Central memory CD4-positive, alpha-beta T cell (primary cell): ENCODE data around the gene PLA2G4C.
"Not testable (repeated sequence)": the region's sequence is repeated elsewhere in the genome, so short reads cannot be mapped to it uniquely, and the experiment has no call there.

Experiments
- DNase-seq: peaks from one replicate; pipeline ENCODE4 v3.0.0; 2022

PLA2G4C gene

DNA sequence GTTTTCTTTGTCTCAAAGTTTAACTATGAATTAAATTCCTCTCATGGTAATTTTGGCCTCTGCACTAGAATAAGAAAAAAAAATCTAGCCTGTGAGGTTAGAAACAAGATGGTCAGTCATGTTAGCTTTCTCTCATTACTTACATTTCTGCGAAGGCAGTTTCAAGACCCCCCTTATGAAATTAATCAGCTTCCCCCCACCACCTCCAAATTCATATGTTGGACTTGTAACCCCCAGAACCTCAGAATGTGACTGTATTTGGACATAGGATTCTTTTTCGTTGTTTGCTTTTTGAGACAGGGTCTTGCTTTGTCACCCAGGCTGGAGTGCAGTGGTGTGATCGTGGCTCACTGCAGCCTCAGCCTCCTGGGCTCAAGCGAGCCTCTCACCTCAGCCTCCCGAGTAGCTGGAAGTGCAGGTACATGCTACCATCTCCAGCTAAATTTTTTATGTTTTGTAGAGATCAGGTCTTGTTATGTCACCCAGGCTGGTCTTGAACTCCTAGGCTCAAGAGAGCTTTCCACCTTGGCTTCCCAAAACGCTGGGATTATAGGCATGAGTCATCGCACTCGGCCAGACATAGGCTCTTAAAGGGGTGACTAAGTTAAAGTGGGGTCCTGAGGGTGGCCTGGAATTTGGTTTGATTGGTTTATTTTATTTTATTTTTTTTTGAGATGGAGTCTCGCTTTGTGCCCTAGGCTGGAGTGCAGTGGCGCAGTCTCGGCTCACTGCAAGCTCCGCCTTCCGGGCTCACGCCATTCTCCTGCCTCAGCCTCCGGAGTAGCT, 1.4 kb downstream of the PLA2G4C start:
- DNase-seq = no peak

DNA sequence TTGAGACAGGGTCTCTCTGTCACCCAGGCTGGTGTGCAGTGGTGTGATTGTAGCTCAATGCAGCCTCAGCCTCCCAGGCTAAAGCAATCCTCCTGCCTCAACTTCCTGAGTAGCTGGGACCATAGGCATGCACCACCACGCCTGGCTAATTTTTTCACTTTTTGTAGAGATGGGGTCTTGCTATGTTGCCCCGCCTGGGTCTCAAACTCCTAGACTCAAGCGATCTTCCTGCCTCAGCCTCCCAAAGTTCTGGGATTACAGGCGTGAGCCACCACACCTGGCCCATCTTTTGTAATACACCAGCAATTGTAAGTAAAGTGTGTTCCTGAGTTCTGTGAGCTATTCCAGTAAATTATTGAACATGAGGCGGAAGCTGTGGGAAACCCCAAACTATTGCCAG, 6.7 kb downstream of the PLA2G4C start:
- no peak for DNase-seq

DNA sequence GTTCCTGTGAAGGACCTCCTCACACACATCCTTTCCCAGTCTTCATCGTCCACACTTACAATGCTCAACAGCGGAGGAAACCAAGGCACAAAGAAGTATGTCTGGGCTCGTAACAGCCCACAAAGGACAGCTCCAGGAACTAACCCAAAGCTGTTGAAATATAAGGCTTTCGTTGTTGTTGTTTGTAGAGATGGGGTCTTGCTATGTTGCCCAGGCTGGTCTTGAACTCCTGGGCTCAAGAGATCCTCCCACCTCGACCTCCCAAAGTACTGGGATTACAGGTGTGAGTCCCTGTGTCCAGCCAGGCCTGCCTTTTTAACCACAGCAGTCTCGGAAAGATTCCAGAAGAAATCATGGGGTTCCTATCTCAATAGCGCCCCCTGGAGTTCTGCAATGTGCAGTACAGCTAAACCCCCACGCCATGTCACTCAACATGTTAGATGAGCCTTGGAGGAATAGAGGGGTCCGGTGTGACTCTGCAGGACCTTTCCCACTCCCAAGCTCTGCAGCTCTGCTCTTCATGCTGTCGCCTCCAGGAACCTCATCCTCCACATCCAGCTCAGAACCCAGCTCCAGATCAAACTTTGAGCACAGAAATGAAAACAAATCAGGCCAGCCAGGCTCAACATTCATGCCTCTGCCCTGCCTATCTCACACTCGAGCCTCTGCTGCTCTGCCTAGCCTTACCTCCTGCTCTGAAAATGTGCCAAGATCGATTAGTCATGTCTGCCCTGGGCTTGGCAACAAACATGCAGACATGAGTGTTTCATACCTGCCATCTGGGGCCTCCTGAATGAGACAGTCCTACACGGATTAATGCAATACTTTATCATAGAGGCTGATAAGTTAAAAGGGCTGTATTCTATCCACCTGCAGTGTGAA, 7.5 kb downstream of the PLA2G4C start:
- DNase-seq = no peak

DNA sequence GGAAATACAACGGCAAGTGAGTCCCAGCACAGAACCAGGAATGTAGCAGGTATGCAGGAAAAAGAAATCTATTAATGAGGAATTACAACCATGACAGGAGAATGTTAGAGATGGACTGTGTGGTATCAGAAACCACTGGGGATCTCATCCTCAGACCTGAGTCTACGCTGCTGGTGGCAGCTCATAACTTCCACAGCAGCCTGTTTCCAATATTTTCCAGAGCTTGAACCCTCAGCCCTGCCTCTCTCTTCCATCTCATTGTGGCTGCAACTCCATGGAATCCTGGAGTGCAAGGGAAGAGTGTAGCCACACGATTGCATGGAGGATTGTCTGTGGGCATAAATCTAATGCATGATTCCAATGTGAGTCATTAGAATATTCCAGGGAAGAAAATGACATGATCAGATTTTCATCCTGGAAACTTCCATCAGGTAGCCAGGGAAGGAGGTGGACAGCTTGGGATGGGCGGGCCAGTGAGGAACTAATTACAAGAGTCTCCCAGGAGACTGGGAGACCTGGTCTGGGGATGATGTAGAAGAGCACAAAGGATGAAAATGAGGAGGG, 14.9 kb downstream of the PLA2G4C start:
- DNase-seq = no peak

DNA sequence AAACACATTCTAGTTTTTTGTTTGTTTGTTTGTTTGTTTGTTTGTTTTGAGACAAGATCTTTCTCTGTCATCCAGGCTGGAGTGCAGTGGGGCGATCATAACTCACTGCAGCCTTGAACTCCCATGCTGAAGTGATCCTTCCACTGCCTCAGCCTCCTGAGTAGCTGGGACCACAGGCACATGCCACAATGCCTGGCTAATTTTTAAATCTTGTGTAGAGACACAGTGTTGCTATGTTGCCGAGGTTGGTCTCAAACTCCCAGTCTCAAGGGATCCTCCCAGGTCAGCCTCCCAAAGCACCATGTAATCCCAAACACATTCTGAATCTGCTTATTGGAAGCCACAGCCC, 15.8 kb downstream of the PLA2G4C start:
- no peak for DNase-seq

DNA sequence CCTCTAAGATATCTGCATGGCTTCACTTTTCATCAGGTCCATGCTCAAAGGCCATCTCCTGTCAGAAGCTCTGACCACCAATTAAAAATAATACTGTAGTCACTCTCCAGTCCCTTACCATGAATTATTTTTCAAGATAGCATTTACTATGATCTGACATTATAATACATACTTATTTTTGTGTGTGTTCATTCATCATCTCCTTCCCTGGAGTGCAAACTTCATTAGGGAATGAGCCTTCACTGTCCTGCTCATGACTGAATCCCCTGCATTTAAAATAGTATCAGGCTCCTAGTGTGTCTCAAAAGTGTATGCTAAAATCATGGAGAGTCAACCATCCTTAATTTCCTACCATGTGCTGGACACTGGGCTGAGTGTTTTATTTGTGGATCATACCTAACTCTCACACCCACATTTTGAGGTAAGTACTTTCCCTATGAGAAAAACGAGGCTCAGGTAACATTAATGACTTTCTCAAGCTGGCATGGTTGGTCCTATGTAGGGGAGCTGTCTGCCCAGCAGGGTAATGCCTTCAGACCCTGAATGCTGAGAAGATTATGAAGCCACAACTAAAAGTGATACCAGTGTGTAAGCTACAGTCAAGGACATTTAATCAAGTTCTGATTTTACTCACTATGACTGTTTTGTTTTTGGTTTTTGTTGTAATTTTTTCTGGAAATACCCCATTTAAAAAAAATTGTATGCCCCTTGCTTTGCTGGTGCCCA, 16.3 kb downstream of the PLA2G4C start:
- DNase-seq = no peak

DNA sequence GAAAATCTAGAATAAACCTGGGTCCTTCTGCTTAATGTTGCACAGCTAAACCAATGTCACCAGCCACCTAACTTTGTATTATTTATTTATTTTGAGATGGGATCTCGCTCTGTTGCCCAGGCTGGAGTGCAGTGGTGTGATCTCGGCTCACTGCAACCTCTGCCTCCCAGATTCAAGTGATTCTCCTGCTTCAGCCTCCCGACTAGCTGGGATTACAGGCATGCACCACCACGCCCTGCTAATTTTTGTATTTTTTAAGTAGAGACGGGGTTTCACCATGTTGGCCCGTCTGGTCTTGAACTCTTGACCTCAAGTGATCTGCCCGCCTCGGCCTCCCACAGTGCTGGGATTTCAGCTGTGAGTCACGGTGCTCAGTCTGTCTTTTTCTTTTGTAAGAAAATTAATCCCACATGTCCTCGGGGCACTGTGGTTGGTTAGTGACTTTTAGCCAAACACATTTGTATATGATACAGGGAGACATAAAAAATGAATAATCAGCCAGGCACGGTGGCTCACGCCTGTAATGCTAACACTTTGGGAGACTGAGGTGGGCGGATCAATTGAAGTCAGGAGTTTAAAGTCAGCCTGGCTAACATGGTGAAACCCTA, 19.4 kb downstream of the PLA2G4C start:
- DNase-seq = not testable (repeated sequence)

DNA sequence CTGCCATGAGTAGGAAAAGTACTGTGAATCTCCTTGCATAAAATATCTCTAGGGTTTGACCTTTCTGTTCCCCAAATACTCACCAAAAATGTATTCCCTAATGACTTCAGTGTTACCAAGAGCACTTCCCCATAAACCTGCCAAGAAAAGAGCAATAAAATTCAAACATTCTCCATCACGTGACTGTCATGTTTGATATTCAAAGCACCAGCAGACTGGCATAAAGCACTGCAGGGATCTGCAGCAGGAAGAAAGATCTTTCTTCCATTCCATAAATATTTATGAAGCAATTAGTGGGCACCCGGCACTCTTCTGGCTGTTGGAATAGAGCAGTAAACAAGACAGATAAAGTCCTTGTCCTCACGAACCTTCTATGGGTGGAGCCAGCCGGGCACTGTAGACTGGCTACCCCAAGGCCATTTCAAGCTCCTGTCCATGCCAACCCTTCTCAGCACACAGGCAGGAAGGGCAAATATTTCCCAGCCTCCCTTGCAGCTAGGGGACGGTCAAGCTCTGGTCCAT, 20.3 kb downstream of the PLA2G4C start:
- no peak for DNase-seq

DNA sequence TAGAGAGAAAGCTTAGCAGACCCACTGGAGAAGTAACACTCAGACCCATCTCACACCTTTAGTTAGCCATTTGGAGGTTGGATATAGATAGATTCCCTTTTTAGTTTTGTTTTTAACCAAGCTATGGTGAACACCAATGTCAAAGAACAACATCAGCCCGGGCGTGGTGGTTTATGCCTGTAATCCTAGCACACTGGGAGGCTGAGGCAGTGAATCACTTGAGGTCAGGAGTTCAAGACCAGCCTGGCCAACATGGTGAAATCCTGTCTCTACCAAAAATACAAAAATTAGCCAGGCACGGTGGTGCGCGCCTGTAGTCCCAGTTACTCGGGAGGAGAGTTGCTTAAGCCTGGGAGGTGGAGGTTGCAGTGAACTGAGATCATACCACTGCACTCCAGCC, 21.6 kb downstream of the PLA2G4C start:
- not testable (repeated sequence) for DNase-seq

DNA sequence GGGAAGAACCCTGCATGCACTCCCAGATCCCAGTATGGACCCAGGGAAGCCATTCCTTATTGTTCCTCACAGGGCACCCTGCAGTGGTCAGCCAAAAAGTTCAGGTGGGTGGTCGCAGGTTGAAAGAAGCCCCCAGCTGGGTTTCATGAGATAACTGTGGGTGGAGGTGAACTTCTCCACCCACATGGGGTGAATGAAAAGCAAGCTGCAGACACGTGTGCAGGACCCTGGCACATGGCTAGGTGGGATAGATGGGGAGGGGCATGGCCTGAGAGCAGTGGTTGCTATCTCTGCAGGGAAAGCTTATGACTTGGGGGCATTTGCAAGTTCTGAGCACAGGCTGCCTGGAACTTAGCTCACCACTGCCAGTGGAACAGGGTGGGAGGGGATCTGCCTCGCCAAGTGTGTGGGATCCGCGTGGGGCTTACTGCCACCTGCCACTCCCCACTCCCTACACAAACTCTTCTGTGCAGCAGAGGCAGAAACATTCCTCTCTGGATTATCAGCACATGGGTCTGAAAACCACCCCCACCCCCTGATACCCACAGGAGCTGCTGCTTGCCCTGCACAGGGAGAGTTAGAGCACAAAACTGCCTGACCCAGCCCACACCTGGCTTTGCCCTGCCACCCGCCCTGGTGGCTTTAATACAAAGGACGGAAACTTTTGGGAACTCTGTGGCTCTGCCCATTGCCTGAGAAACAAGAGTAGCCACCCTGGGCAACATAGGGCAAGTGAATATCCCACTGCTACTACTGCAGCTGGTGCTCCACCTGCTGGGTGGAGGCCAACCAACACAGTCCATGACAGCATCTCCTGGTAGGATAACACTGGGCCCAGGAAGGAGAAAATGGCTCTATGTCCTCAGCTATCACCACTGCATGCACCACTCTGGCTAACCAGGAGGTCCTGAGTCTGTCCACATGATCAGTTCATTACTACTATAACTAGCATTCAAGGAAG, 24.4 kb downstream of the PLA2G4C start:
- no peak for DNase-seq

DNA sequence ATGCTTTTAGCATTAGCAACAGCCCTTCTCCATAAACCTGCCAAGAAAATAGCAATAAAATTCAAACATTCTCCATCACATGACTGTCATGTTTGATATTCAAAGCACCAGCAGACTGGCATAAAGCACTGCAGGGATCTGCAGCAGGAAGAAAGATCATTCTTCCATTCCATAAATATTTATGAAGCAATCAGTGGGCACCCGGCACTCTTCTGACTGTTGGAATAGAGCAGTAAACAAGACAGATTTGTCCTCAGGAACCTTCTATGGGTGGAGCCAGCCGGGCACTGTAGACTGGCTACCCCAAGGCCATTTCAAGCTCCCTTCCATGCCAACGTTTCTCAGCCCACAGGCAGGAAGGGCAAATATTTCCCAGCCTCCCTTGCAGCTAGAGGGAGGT, 25.5 kb downstream of the PLA2G4C start:
- no peak for DNase-seq

DNA sequence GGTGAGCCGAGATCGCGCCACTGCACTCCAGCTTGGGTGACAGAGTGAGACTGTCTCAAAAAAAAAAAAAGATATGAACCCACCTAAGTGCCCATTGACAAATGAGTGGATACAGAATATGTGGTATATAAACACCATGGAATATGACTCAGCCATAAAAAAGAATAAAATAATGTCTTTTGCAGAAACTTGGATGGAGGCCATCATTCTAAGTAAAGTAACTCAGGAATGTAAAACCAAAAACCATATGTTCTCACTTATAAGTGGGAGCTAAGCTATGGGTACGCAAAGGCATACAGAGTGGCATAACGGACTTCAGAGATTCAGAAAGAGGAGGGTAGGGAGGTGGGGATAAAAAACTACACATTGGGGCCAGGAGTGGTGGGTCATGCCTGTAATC, 29.5 kb downstream of the PLA2G4C start:
- DNase-seq = no peak

DNA sequence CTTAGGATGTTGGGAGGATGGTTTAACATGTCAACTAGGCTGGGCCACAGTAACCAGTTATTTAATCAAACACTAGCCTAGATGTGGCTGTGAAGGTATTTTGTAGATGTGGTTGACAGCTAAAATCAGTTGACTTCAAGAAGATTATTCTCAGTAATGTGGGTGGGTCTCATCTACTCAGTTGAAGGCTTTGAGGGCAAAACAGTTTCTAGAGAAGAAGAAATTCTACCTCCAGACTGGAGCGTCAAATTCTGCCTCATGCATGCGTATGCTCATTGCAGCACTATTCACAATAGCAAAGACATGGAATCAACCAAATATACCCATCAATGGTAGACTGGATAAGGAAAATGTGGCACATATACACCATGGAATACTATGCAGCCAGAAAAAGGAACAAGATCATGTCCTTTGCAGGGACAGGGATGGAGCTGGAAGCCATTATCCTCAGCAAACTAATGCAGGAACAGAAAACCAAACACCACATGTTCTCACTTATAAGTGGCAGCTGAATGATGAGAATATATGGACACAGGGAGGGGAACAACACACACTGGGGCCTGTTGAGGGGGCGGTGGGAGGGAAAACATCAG, 40.3 kb downstream of the PLA2G4C start:
- not testable (repeated sequence) for DNase-seq

DNA sequence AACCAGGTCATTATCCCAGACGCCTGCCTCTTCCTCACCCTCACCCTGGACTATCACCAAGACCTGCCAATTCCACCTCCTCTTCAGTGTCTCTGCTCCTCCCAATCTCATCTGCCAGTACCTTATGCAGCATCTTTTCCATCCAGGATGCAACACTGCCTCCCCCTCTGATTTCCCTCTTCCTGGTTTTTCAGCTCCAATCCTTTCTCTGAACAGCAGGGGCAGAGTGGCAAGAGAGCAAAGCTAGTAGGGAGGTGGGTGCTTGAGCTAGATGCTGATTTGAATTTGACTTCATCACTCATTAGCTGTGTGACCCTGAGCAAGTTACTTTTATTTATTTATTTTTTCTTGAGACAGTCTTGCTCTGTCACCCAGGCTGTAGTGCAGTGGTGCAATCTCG, 41.2 kb downstream of the PLA2G4C start:
- DNase-seq = no peak

DNA sequence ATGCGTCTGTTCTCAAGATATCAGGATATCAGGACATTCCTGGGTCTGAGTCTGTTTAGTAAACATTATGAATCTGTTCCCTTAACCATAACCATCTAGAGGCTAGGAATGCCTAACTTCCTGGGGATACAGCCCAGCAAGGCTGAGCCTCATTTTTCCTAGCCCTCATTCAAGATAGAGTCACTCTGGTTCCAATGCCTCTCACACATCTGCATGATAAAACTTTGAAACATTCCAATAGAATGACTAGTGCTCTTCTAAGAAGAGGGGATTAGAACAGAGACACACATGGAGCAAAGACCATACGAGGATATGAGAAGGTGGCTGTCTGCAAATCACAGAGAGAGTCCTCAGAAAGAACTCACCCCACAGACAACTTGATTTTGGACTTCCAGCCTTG, 46.1 kb downstream of the PLA2G4C start:
- no peak for DNase-seq

DNA sequence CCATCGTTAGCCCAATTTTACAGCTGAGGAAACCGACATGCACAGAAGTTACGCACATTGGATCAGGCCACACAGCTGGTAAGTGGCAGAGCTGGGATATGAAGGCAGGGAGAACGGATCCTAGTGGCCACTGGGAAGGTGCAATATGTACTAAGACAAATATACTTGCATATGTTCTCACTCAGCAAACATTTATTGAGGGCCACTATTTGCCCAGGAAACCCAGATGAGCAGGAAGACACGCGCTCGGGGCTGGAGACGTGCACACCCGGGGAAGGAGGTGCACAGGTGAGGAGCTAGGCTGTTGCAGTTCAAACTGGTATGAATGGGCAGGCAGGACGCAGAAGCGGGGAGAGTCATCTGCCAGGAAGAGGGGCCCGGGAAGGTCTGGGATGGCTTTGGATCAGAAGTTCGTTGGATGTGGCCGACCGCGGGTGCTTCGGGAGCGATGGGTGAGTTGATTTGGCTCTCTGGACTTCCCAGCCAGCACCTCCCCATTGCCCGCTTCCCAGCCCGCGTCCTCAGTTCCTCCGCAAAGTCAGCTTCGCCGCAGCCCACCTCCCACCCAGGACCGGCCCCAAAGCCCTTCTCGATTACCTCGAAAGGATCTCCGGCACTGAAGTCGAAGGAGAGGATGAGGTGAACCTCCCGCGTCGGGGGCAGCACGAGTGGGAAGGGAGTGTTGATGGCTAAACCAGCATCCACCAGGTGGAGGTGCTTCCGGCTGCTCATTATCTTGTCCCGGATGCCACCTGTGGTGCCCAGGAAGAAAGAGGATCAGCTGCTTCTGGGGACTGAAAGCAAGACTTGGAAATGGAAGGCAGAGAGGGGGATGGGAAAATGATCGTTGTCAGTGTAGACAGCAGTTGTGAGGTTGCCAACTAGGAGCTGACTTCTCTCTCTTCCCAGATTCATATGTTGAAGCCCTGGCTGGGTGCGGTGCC, 48.9 kb downstream of the PLA2G4C start:
- DNase-seq = no peak

DNA sequence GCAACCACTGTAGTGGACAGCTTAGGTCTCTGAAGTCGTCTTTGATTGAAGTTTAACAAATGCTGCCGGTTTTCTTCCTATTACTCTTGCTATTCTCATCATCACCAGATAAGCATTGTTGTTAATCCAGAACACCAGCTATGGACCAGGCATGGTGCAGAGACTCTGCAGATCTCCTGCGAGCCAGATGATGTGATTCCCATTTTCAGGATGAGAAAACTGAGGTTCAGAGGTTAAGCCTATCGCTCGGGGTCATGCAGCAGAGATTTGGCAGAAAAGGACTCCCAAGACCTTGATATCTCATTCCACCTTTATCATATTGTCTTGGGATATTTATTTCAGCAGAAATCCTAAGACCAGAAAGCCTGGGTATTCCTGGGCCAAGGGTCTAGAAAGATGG, 50.2 kb downstream of the PLA2G4C start:
- no peak for DNase-seq

DNA sequence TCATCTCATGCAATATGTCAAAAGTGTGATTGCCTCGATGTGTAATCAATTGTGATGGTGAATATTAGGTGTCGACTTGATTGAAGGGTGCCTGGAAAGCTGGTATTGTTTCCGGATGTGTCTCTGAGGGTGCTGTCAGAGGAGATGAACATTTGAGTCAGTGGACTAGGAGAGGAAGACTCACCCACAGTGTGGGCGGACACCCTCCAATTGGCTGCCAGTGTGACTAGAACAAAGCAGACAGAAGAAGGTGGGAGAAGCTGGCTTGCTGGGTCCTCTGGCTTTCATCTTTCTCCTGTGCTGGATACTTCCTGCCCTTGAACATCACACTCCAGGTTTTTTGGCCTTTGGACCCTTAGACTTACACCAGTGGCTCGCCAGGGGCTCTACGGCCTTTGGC, 51.3 kb downstream of the PLA2G4C start:
- DNase-seq = no peak

DNA sequence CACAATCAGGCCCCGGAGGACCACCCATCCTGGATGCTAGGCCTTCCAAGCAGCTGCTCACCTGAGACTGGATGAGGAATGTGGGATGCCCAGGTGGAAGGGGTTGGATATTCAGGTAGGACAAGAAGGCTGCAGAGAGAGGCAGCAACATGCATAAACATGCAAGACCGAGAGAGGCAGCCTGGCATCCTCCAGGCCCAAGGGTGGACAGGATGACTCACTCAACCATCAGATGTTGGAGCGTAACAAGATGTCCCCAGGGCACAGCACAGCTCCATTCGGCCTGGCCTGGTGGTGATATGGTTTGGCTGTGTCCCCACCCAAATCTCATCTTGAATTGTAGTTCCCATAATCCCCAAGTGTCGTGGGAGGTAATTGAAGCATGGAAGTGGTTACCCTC, 56.8 kb downstream of the PLA2G4C start:
- DNase-seq = no peak

DNA sequence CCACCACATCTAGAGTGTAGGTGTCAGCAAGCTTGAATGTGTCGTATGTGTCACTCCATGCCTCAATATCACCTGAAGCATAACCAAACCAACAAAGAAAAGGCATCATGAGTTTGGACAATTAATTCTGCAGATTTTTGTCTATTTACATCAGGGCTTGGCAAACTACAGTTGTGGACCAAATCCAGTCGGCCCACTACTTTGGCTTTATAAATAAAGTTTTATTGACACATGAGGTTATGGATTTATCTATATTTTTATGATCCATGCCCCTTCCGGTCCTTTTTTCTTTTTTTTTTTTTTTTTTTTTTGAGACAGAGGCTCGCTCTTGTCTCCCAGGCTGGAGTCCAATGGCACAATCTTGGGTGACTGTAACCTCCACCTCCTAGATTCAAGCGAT, 57.5 kb downstream of the PLA2G4C start:
- no peak for DNase-seq
